Activated CD4-positive, alpha-beta memory T cell treated with anti-CD3 and anti-CD28 coated beads for 36 hours (primary cell): ENCODE data around the gene ILDR2. TPM values are rescaled to one million over a fixed set of nuclear protein-coding genes. Genes with fewer than 3 reads are reported as not detected.

Experiments
- CTCF ChIA-PET: fragments of 350-600 bp; sonication (Branson Sonifier 250); formaldehyde crosslinking; loops from one replicate; lab custom pipeline; 2021; ENCODE audit warnings: antibody characterized with exemption, inconsistent platforms; lab: Charles Lee
- POLR2A ChIA-PET: fragments of 350-600 bp; sonication (Branson Sonifier 250); formaldehyde crosslinking; loops from one replicate; lab custom pipeline; 2021; ENCODE audit warnings: antibody characterized with exemption; lab: Charles Lee
- DNase-seq: peaks from one replicate; pipeline ENCODE4 v3.0.0-alpha.2; 2020
- H3K27ac Mint-ChIP-seq: one replicate; pipeline ENCODE4 v1.8.0; 2021; ENCODE audit warnings: mixed read lengths
- H3K27me3 Mint-ChIP-seq: one replicate; pipeline ENCODE4 v1.8.0; 2021; ENCODE audit warnings: mixed read lengths
- H3K36me3 Mint-ChIP-seq: one replicate; pipeline ENCODE4 v1.8.0; 2021; ENCODE audit warnings: mixed read lengths
- H3K4me1 Mint-ChIP-seq: one replicate; pipeline ENCODE4 v1.8.0; 2021; ENCODE audit warnings: low read depth, mixed read lengths
- H3K4me3 Mint-ChIP-seq: one replicate; pipeline ENCODE4 v1.8.0; 2021; ENCODE audit warnings: mild to moderate bottlenecking, mixed read lengths
- H3K9me3 Mint-ChIP-seq: one replicate; pipeline ENCODE4 v1.8.0; 2021; ENCODE audit warnings: mixed read lengths
- intact Hi-C: fragments of 100-400 bp; cut with micrococcal nuclease; formaldehyde crosslinking; loops from one replicate; pipeline ENCODE4 v1.15.1; 2023
- total RNA-seq, 2 experiments: library from RNA; stranded (reverse); gene quantifications; one replicate each; pipeline ENCODE4 v1.2.3, GENCODE V29; 2021

Gene ILDR2
- total RNA-seq, 2 experiments from 2014 or later = 12.5 to 13.0 TPM

DNA sequence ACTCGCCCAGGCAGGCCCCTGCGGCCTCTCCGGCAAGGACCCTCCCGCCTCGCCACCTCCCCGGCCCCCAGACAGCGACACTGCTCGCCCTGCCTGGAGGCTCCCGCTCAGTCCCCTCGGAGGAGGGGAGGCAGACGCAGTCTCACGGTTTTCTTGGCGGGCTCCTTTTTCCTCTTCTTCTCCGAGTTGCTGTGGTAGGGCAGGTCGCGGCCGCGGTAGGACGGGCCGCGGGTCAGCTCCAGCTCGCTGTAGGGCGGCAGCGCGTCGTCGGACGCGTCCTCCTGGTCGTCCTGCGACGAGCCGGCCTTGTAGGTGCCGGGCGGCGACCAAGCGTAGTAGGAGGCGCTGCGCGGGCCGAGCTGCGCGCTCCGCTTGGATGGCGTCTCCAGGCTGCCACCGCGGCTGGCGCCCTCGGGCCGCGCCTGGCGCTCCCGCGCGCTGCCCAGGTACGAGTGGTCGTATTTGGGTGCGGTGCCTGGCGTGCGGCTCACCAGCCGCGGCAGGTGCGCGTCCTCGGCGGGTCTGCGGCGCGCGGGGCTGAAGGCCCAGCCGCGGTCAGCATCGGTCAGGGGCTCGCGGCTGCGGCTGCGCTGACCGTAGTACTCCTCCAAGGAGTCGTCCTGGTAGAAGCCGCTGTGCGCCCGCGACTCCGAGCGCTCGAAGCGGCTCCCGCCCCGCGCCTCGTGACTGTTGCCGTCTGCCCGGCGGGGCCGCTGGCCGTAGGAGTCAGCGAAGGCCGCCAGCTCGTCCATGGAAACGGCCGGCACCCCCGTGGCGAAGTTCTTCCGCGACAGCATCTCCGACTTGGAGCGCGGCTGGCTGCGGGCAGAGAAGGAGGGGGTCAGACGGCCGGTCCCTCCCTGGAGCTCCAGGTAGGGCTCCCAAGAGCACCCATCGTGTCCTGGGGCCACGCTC is 54.5 kb downstream of the ILDR2 start:
- H3K27ac Mint-ChIP-seq = no peak overlapping the region
- DNase-seq = no peak
- ChIA-PET CTCF (interaction anchor here (1.4 kb wide), 1 partner anchor 139 kb away, joined by 5 read pairs; no protein-coding TSS in a partner anchor), POLR2A (no interaction called here)
- H3K36me3 Mint-ChIP-seq = peaks cover 2% of the 10 kb centered on the region
- no peak overlapping the region for H3K4me3 Mint-ChIP-seq
- intact Hi-C loops = loop anchor here (2.0 kb wide), 1 partner anchor 32 kb away; no protein-coding TSS in a partner anchor
- H3K4me1 Mint-ChIP-seq = no peaks in the 10 kb centered on the region
- H3K9me3 Mint-ChIP-seq = no peaks in the 10 kb centered on the region
- peaks cover 27% of the 10 kb centered on the region for H3K27me3 Mint-ChIP-seq

DNA sequence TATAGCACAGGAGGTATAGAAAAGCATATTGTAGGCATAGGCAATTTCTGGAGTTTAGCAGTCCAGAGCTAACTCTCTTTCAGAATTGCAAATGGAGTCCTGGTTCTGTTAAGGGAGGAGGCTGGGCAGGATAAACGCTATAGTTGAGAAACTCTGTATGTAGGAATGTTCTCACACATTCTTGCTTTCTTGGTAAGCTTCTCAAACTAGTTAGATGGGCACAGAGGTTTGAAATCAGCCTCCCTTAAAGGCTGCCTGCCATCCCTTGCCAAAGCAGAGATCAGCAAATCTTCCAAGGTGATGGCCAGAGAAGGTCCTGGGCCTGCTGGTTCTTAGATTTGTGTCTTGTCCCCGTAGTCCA is 56.4 kb downstream of the ILDR2 start:
- no peak overlapping the region for H3K27ac Mint-ChIP-seq
- H3K4me3 Mint-ChIP-seq = no peak overlapping the region
- H3K9me3 Mint-ChIP-seq = no peaks in the 10 kb centered on the region
- no peak for DNase-seq
- ChIA-PET POLR2A (no interaction called here), CTCF (interaction anchor here (1.9 to 17.9 kb wide), 2 partner anchors 9 to 139 kb away, joined by 12 to 918 read pairs; no protein-coding TSS in a partner anchor)
- peaks cover 27% of the 10 kb centered on the region for H3K27me3 Mint-ChIP-seq
- H3K36me3 Mint-ChIP-seq = peaks cover 2% of the 10 kb centered on the region
- H3K4me1 Mint-ChIP-seq = no peaks in the 10 kb centered on the region
- intact Hi-C loops = loop anchor here (10.0 kb wide), 1 partner anchor 636 kb away; the partner anchor contains the start of gene CREG1

DNA sequence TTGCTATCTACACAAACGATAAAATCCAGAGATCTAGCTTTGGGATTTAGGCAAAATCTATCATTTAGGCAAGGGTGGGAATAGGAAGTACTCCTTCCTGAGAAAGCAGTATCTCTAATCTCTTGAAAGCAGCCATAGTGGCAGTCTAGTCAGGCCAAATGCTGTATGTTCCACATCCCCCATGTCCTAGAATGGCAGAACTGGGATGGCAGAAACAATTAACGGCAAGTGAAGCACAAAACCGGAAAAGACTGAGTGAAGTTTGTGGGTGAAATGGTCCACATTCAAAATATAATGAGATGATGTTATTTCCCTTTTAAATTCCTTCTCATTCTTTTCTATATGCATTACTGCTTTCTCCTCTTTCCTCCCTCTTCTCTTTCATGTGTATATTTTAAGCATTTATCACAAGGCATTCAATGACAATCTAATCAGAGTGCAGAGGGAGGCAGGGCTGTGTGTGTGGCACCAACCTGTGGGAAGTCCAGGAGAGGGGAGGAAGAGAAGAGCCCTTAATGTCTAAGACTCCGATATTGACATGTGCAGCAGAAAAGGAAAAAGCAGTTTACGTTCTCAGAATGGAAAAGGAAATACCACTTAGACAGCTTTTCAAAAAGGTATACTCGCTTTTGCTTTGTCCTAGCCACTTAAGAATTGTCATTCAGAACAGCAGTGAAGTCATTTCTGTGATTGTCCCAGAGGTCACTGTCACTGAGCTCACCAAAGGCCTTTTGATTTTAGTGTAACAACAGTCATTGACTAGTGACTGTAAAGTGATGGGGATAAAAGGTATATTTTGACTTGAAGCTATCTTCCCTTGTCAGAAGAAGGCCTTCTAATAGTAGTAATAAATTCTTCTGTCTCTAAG is 57.0 kb downstream of the ILDR2 start:
- peaks cover 2% of the 10 kb centered on the region for H3K36me3 Mint-ChIP-seq
- H3K4me1 Mint-ChIP-seq = no peaks in the 10 kb centered on the region
- no peak overlapping the region for H3K27ac Mint-ChIP-seq
- H3K27me3 Mint-ChIP-seq = peaks cover 27% of the 10 kb centered on the region
- no peaks in the 10 kb centered on the region for H3K9me3 Mint-ChIP-seq
- ChIA-PET CTCF (interaction anchor here (0.6 to 17.9 kb wide), 3 partner anchors 8 to 497 kb away, joined by 3 to 918 read pairs (median 12); no protein-coding TSS in a partner anchor), POLR2A (no interaction called here)
- DNase-seq = no peak
- intact Hi-C loops = loop anchor here (10.0 kb wide), 1 partner anchor 636 kb away; the partner anchor contains the start of gene CREG1
- H3K4me3 Mint-ChIP-seq = no peak overlapping the region

DNA sequence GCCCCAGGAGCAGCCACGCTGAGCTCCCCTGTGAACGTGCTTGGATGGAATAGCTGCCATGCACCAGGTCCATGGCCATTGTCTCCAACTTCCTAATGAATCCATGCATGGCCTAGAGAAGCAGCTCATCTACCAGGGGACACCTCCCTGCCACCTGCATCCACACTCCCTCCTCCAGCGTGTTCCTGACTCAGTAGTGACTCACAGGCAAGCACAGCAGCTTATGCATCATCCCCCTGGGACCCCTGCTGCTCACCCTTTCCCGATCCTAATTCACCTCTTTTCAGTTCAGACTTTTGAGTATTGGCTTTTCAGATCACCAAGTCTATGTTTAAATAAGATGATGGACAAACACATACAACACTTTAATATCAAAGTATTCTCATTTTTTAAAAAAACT is 59.4 kb downstream of the ILDR2 start:
- Mint-ChIP-seq H3K27ac (no peak overlapping the region), H3K27me3 (peaks cover 13% of the 10 kb centered on the region), H3K36me3 (no peaks in the 10 kb centered on the region), H3K4me1 (peaks cover 2% of the 10 kb centered on the region), H3K4me3 (no peak overlapping the region), H3K9me3 (no peaks in the 10 kb centered on the region)
- intact Hi-C loops = loop anchor here (10.0 kb wide), 1 partner anchor 639 kb away; the partner anchor contains the start of gene CREG1
- ChIA-PET POLR2A (interaction anchor here (0.6 kb wide), 1 partner anchor 47 kb away, joined by 9 read pairs; no protein-coding TSS in a partner anchor), CTCF (interaction anchor here (17.9 kb wide), 1 partner anchor 142 kb away, joined by 918 read pairs; no protein-coding TSS in a partner anchor)
- DNase-seq = no peak

DNA sequence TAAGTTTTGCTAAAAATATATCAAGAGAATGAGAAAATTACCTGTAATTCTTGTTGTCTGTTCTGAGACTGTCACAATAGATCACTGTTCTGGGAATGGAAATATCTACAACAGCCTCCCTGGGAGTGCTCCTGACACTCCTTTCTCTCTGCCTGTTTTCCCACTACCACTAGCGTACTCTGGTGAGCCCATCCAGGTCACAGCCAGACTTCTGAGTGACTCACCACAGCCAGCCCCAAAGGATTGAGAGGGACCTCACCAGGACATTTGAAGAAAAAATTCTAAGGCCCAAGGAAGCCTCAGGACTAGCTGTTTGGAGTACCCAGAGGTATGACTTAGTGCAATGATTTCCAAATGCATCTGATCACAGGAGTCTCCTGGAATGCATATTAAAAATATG is 60.3 kb downstream of the ILDR2 start:
- no peak overlapping the region for H3K4me3 Mint-ChIP-seq
- H3K36me3 Mint-ChIP-seq = no peaks in the 10 kb centered on the region
- H3K27ac Mint-ChIP-seq = no peak overlapping the region
- intact Hi-C loops = loop anchor here (10.0 kb wide), 1 partner anchor 640 kb away; the partner anchor contains the start of gene CREG1
- peaks cover 8% of the 10 kb centered on the region for H3K27me3 Mint-ChIP-seq
- H3K9me3 Mint-ChIP-seq = no peaks in the 10 kb centered on the region
- H3K4me1 Mint-ChIP-seq = peaks cover 7% of the 10 kb centered on the region
- ChIA-PET CTCF (interaction anchor here (17.9 kb wide), 1 partner anchor 143 kb away, joined by 918 read pairs; no protein-coding TSS in a partner anchor), POLR2A (interaction anchor here (0.8 kb wide), 1 partner anchor 58 kb away, joined by 3 read pairs; no protein-coding TSS in a partner anchor)
- no peak for DNase-seq

DNA sequence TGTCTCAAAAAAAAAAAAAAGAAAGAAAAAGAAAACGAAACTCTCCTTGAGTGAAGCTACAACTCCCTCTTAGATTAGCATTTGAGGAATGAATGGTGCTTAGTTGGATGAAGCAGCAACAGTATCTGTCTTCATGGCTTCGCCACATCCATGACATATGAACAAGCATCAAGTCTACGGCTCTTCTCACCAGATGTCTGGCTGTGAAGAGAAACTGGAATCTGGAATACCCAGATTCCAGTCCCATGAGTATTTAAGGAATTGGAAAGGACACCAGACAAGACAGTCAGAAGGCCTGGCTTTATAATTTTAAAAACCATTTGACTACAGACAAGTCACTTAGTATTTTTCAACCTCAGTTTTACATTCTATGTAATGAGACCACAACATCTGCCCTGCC is 61.2 kb downstream of the ILDR2 start:
- no peak overlapping the region for H3K27ac Mint-ChIP-seq
- H3K4me1 Mint-ChIP-seq = peaks cover 7% of the 10 kb centered on the region
- ChIA-PET CTCF (interaction anchor here (1.2 to 17.9 kb wide), 2 partner anchors 144 to 306 kb away, joined by 4 to 918 read pairs; no protein-coding TSS in a partner anchor), POLR2A (no interaction called here)
- H3K27me3 Mint-ChIP-seq = peaks cover under 1% of the 10 kb centered on the region
- H3K4me3 Mint-ChIP-seq = no peak overlapping the region
- no peaks in the 10 kb centered on the region for H3K9me3 Mint-ChIP-seq
- intact Hi-C loops = loop anchor here (5.0 to 10.0 kb wide), 3 partner anchors 128 to 641 kb away; partner anchors contain the start of gene CREG1
- H3K36me3 Mint-ChIP-seq = no peaks in the 10 kb centered on the region
- no peak for DNase-seq

DNA sequence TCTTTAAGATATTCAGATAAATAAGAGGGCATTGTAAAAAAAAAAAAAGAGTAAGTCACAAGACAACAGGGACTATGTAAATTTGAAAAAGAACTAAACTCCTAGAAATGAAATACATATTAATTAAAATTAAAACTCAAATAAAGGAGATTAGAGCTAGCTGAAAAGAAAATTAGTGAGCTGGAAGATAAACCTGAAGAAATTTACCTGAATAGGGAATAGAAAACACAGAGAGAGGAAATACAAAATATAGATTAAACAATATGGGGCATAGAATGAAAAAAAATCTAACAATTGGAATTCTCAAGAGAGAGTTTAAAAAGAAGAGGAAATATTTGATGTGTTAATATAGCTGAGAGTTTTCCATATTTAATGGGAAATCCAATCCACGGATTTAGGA is 63.7 kb downstream of the ILDR2 start:
- Mint-ChIP-seq H3K27me3 (no peaks in the 10 kb centered on the region), H3K36me3 (no peaks in the 10 kb centered on the region), H3K27ac (no peak overlapping the region), H3K4me1 (peaks cover 7% of the 10 kb centered on the region), H3K9me3 (no peaks in the 10 kb centered on the region), H3K4me3 (no peak overlapping the region)
- intact Hi-C loops = loop anchor here (2.0 to 10.0 kb wide), 5 partner anchors 35 to 643 kb away; partner anchors contain the start of genes CREG1, POGK and TADA1
- DNase-seq = no peak
- ChIA-PET POLR2A (no interaction called here), CTCF (interaction anchor here (0.7 to 17.9 kb wide), 6 partner anchors 15 to 147 kb away, joined by 4 to 918 read pairs (median 12); no protein-coding TSS in a partner anchor)

DNA sequence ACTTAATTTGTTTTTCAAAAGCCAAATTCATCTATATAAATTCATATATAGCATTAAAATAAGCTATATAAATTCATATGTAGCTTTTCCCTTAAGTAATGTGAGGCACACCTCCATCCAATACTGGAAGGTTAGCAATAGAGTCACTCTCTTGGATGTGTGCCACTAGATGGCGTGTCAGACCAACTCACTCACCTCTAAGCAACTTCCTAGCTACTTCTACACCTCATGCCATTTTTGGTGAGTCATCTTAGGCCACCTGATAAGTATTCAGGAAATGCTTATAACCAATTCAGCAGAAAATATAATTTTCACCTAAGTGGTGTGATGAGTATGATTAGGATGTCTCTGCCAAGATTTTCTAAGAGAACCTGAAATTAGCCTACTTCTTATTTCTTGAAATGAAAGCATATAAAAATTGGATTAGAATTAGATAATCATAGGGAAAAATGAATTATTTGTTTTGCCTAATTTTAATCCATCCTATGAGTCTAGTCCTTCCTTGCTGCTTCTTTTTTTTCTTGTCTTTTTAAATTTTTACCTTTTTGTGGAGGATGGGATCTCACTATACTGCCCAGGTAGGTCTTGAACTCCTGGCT is 64.8 kb downstream of the ILDR2 start:
- H3K36me3 Mint-ChIP-seq = no peaks in the 10 kb centered on the region
- H3K27ac Mint-ChIP-seq = no peak overlapping the region
- no peaks in the 10 kb centered on the region for H3K27me3 Mint-ChIP-seq
- H3K4me3 Mint-ChIP-seq = no peak overlapping the region
- intact Hi-C loops = loop anchor here (1.0 to 10.0 kb wide), 7 partner anchors 34 to 644 kb away; partner anchors contain the start of genes CREG1, POGK and TADA1
- ChIA-PET POLR2A (interaction anchor here (0.6 to 1.6 kb wide), 6 partner anchors 63 to 148 kb away, joined by 3 to 8 read pairs (median 4); partner anchors contain the start of genes ILDR2 and POGK), CTCF (interaction anchor here (0.5 to 17.9 kb wide), 56 partner anchors 8 to 1009 kb away, joined by 3 to 918 read pairs (median 5); partner anchors contain the start of genes CREG1, POGK, POU2F1 and TADA1)
- peaks cover 12% of the 10 kb centered on the region for H3K4me1 Mint-ChIP-seq
- no peaks in the 10 kb centered on the region for H3K9me3 Mint-ChIP-seq
- DNase-seq = peak; percentile 86

DNA sequence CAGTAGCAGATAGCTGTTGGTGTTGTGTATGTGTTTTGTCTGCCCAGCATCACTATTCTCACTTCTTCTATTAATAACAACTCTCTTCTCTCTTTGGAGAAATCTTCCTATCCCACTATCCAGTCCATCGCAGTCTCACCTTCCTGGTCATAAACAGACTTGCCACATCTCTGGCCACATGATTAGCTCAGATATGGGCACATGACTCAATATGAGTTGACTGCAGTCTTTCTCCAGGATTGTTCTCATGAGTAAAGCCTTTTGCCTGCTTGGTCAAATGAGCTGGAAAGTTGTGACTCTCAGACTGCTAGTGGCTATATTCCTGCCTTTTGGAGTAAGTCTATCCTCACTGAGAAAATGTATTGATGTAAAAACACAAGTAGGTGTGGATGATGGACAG is 66.4 kb downstream of the ILDR2 start:
- Mint-ChIP-seq H3K27me3 (no peaks in the 10 kb centered on the region), H3K4me1 (peaks cover 12% of the 10 kb centered on the region), H3K4me3 (no peak overlapping the region), H3K9me3 (no peaks in the 10 kb centered on the region), H3K36me3 (no peaks in the 10 kb centered on the region), H3K27ac (no peak overlapping the region)
- intact Hi-C loops = no loop called here
- ChIA-PET POLR2A (no interaction called here), CTCF (interaction anchor here (0.8 to 17.9 kb wide), 10 partner anchors 9 to 246 kb away, joined by 3 to 918 read pairs (median 12); no protein-coding TSS in a partner anchor)
- no peak for DNase-seq

DNA sequence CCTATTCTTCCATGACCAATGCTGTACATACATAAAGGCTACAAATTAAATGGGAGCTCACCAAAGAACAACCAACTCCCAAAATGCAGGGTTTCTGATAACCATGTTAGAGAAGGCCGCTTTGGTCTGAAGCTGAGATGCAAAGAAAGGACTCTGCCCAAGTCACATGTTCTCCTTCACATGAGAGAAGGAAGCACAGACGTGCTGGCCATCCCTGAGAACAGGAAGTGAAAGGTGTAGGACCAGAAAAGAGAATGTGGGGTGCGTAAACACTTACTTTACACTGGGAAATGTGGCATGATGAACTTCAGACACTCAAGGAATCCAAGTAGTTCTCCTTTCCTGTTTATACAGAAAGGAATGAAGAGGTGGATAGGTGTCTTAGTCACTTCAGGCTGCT is 67.6 kb downstream of the ILDR2 start:
- H3K4me3 Mint-ChIP-seq = no peak overlapping the region
- POLR2A ChIA-PET = no interaction called here
- H3K4me1 Mint-ChIP-seq = peaks cover 12% of the 10 kb centered on the region
- intact Hi-C loops = no loop called here
- no peaks in the 10 kb centered on the region for H3K27me3 Mint-ChIP-seq
- no peaks in the 10 kb centered on the region for H3K36me3 Mint-ChIP-seq
- CTCF ChIA-PET = interaction anchor here (17.9 kb wide), 1 partner anchor 151 kb away, joined by 918 read pairs; no protein-coding TSS in a partner anchor
- no peak for DNase-seq
- no peak overlapping the region for H3K27ac Mint-ChIP-seq
- H3K9me3 Mint-ChIP-seq = no peaks in the 10 kb centered on the region
